CD4-positive, alpha-beta T cell treated with Interleukin-17A for 4 hours (primary cell): ENCODE results near the gene GFAP.
"Not testable (repeated sequence)": the region's sequence is repeated elsewhere in the genome, so short reads cannot be mapped to it uniquely, and the experiment has no call there.

Experiments
- DNase-seq: peaks from one replicate; pipeline ENCODE4 v3.0.0-alpha.2; 2020; ENCODE audit warnings: mixed read lengths

The GFAP gene

GRCh38 chr17:44915321-44915726, at the start of gene GFAP:
Gene GFAP (minus strand): TSS chr17:44915500. CDS start chr17:44915486, 14 bp downstream.
- no peak for DNase-seq

DNA sequence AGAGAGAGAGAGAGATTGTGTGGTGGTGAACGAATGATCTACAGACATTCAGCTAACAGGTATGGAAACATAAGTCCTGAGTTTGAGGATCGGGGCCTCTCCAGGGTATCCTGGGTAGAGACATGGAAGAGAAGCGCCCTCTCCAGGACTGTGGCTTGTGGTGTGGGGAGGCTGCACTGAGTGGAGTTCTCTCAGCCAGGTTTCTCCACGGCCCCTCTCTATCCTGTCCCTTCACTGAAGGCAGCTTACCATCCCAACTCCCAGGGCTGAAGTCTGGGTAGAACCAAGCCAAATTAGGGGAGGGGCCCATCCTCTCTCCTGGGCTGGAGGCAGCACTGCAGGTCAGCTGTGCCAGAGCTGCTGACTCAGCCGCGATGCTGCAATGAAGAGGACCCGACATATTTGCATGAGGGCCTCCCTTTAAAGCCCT, 46.6 kb upstream of the GFAP start:
- no peak for DNase-seq

DNA sequence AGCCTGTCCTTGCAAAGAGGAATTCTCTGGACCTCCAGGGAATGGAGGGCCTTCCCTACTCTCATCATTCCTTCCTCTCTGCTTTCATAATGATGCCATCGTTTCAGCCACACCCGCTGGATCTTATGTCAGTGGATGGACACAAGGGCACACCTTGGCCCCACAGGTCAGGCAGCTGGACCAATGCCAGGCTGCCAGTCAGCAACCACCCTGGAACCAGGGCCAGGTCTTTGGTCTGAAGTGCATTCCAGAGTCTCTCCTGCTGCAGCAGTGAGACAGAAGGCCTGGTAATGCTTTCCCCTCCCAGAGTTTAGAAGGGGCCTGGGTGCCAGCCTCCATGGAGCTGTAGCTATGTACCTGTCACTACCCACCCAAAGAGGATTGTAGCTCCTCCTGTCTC, 45.4 kb upstream of the GFAP start:
- no peak for DNase-seq

- no peak for DNase-seq
Observed at GRCh38 chr17:44959821-44960531, 44.7 kb upstream of the GFAP start.

DNA sequence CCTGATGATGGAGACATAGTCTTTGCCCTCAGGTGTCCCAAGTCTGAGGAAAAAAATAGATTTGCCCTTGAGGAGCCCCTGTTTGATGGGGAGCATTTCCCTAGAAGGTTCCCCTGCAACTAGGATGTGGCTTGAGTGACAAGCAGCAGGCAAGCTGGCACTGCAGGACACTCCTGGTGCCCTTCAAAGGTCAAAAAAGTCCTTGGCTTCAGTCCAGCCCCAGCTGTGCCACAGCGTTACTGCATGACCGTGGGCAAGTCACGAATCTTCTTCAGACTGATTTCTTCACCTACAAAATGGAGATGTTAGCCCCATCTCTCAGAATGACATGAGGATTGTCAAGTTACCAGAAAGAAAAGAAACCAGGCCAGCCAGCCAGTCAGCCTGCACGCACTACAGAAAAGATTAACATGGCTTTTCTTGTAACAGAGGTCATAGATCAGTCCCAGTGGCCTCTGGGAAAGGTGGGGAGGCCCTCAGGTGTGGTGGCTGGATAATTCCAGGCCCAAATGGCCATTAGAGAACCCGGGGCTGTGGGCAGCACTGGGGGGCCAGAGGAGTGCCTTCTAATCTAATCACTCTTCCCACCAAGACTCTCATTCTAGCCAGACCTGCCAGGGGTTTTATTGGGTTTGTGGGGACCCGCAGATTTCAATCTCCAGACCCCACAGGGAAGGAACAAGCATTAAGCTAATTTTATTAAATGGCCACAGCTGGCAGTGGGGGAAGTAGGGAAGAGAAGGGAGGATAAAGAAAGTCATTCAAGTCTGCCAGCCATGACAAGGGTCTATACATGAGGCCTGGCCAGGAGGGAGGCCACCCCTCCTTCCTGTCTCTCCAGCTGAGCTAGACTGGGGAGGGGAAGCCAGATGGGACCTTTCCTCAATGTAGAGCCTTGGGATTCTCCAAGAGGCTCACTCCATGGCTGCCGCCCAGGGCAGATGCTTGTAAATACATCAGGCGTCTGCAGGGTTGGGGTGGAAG, 42.0 kb upstream of the GFAP start:
- no peak for DNase-seq

DNA sequence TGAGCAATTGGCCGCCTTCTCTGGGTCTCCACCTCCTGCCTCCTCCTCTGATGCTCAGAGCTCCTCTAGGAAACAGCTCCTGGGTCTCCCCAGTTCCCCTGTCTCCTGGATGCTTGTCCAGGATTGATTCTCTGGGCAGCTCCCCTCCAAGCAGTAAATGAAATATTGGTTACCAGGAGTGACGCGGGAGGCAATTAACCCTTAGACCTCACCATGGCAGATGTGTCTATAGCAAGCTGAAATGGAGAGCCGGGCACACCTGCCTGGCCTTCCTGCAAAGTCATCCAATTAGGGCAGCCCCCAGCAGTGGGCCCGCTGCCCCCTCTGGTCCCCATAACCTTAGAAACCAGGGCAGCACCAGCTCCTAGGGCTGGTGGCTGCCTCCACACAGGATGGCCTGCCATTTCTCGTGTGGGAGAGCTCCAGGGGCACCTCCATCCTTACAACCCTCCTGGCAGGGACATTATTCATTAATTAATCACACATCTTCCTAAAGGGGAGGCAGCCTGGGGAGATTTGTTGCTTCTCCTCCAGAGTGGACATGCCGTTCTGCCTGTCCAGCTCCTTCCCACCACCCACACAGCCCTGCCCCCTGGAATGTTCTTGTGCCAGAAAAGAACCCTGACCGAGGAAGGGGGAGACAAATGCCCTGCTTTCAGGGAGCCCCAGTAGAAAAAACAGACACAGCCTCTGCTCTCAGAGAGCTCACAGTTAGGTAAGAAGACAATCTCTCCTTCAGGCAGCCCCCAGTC, 40.5 kb upstream of the GFAP start:
- no peak for DNase-seq

DNA sequence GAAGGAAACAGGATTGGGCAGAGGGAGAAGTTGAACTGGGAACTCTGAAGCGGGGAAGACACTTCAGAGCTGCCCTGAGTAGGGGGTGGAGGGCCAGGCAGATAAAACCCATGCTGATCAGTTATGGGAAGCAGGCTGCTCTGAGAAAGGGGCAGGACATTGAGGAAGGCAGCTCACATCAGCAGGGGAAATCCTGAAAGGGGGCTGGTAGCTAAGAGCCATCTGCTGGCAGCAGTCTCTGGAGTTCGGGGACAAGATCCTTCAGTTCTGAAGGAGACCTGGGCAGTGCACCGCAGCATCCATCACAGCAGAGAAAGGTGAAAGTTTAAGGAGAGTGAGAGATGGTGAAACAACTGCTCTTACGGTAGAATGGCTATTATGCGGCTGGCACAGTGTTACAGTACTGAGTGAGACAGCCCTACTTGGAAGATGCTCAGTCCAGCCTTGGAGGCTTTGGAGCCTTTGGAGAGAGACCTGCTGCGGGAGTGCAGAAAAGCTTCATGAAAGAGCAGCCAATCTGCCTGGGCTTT, 37.7 kb upstream of the GFAP start:
- DNase-seq: no peak

DNA sequence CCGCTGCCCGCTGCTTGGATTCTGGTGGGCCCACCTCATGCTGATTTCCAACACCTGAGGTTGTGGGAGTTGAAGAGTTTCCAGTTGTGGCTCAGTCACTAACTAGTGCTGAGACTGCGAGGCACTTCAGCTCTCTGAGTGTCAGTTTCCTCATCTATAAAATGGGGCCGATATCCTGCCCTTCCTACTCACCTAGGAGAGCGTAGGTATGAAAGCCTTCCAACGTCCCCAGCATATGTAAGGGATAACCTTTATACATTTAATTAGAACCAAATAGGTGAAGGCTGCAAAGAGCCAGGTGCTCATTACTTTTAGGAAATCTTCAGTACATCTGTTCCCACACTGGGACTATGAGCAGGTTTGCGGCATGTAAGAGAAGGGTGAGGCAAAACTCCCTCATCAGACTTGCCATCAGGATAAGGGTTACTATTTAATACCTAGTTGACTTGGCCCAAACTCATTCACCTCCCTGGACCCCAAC, 33.1 kb upstream of the GFAP start:
- DNase-seq: no peak

DNA sequence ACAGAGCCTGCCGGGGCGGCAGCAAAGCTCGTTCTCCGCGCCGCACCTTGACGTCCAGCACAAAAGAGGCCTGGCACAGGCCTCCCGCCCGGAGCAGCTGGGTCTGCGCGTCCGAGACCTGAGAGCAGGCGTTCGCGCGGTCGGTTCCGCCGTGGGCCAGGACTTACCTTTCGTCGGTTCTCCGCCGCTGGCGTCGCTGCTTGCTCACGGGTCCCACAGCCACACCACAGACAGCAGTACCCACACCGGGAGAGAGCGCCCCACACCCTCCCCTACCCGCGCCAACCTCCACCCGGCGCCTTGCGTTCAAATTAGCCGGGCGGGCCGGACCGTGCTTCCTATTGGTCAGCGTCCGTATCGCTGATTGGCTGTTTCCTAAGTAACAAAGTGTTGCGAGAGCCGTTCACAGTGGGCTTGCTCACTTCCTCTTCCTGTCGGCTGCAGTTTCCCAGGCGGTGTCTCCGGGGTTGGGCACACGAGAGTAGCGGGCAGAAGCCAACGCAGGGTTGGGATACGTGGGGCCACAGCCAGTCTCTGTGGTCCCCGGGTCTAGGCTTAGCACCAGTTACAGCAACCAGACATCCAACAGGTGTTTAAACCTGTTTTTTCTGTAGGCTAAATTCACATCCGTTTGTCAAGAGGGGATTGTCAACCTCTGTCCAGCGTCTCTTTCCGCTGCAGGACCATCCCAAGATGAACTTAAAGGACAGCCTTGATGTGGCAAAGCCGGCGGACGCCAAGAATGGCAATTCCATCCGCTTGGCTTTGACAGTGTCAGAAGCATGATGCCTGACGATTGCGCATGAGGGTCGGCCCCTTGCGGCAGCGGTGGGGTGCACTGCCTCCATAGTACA, 32.4 kb upstream of the GFAP start, which contains the start of gene KIF18B:
Gene KIF18B (minus strand): TSS at position 313 of the 854 bp plus-strand sequence. CDS start 11,429 bp downstream, outside the sequence.
- DNase-seq: peak; percentile 87

GRCh38 chr17:44945652-44946051, 30.4 kb upstream of the GFAP start:
- DNase-seq: not testable (repeated sequence)

DNA sequence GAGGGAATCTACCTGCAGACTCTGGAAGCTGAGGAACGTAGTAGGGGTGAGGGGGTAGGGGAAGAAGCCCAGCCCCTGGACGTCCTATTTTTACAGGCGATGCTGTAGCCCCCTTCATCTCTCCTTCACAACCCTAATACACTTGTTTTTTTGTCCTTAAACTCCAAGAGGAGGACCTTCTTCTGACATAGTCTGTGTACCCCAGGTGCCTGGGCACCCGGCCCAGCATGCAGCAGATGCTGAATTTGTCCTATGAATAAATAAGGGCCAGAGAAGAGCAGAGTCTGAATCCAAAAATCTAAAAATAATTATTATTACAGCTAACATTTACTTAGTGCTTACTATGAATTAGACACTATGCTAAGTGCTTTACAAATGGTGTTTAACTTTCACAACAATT, 27.2 kb upstream of the GFAP start:
- DNase-seq: no peak

- DNase-seq: no peak
Observed at GRCh38 chr17:44941712-44942331, 26.5 kb upstream of the GFAP start.

GRCh38 chr17:44940768-44941167, 25.5 kb upstream of the GFAP start:
- no peak for DNase-seq

- no peak for DNase-seq
Observed at GRCh38 chr17:44940317-44940716, 25.0 kb upstream of the GFAP start.

GRCh38 chr17:44935116-44935515, 19.8 kb upstream of the GFAP start:
- DNase-seq: no peak

- no peak for DNase-seq
Observed at GRCh38 chr17:44934745-44935105, 19.4 kb upstream of the GFAP start.

- no peak for DNase-seq
Observed at GRCh38 chr17:44933824-44934744, 18.8 kb upstream of the GFAP start.

DNA sequence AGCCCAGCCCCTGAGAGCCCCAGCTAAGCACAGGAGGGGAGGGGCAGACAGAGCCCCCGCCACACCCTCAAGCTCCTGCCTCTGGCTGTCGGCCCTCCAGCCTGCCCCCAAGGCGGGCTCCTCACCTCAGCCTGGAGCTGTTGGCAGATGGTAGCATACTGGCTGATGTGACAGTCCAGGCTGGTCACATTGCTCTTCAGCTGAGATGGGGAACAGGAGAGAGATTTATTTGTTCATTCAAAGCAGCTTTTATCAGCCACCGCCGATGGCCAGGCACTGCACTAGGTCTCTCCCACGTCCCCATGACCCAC, 17.4 kb upstream of the GFAP start:
- no peak for DNase-seq

GRCh38 chr17:44932096-44932786, 16.9 kb upstream of the GFAP start:
- DNase-seq: no peak

DNA sequence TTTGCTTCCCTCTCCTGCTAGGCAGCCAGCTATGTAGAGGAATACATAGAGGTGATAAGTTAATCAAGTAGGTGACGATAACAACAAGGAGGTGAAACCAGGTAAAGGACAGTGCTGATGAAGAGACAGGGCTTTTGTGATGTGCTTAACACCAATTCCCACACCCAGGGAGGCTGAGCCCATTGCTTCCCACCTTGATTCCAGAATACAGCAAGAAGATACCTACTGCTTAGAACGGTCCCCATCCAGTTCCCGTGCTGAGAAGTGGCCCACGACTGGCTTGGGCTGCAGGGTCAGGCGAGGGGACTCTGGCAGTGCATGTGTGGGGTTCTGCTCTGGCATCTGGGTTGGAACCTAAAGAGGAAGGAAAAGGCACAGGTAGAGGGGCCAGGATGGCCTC, 16.1 kb upstream of the GFAP start:
- DNase-seq: no peak
